Measurements from ENCODE around the gene TNFSF15.

The TNFSF15 gene

DNA sequence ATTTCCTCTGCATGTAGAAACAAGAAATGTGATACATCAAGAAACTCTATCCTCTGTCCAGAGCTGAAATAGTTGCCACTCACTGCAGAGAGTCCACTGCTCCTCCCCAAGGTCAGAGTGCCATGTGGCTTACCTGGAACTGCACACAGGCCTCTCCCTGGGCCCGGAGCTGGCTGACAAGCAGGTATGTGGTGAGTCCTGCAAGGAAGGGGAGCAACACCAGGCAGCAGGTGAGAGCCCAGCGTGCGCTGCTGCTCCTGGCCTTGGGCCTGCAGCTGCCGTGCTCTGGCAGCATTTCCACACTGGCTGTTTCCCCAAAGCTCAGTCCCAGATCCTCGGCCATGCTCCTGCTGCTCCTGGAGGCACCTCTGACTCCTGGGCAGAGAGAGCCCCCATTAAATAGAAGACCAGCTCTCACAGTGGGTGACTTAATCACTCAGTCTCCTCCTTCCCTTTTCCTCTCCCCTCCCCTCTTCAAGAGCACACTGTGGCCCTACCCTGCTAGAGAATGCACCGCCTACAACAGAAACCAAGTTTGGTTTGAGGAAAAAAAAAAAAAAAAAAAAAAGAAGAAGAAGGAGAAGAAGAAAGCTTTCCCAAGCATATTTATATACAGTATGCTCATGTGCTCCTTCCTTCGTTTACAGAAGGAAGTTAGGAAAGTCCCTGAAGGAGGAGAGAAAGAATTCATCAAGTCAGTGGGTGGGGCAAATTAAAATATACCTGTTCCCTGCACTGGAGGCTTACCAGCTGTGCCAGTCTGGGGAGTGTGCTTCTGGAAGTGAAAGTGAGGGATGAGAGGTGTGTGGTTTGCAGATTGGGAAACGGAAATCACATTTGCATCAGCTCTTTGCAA is at the start of gene TNFSF15:
TSS of gene TNFSF15 (minus strand) at position 370 of the 856 bp plus-strand sequence. CDS start at position 343, 27 bp downstream.
- in situ Hi-C loops (cut with HindIII; ENCODE audit: low pct_ligation_motif_present, low pct_unique_long_range_greater_than_20kb, low sequenced_read_pairs): no loop called here
- no peak for DNase-seq

DNA sequence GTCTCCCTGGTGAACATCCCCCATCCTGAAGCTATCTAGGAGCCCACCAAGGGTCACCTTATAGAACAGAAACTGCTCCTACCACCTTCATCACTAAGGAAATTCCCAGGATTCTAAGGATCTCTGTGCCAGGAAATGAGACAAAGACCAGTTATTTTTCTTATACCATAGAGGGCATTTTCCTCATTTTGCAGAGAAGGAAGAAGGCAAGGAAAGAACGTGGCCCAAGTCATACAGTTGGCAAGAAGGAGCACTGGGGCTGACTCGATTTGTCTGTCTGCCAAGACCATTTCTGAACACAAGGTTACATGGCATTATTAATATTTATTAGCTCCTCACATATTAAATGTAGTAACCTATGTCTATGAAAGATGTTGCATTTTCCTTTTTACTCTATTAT is 49.6 kb upstream of the TNFSF15 start:
- in situ Hi-C loops (cut with HindIII; ENCODE audit: low pct_ligation_motif_present, low pct_unique_long_range_greater_than_20kb, low sequenced_read_pairs): no loop called here
- no peak for DNase-seq

DNA sequence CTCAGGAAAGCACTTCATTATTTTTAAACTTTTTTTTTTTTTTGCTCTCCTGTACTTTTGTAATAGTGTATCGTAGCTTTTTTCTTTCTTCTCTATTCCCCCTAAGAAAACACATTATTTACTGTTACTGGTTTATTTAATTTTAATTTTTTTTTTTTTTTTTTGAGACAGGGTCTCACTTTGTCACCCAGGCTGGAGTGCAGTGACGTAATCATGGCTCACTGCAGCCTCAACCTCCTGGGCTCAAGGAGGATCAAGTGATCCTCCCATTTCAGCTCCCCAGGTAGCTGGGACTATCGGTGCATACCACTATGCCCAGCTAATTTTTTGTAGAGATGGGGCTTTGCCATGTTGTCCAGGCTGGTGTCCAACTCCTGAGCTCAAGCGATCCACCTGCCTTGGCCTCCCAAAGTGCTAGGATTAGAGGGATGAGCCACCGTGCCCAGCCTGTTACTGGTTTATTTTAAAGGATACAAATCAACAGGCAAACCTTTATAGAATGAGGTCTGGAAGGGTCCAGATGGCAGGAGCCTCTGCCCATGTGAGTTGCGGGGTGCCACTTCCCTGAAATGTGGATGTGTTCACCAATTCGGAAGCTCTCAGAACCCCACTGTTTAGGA is 49.0 kb upstream of the TNFSF15 start:
- no peak for DNase-seq
- in situ Hi-C loops (cut with HindIII; ENCODE audit: low pct_ligation_motif_present, low pct_unique_long_range_greater_than_20kb, low sequenced_read_pairs): no loop called here

DNA sequence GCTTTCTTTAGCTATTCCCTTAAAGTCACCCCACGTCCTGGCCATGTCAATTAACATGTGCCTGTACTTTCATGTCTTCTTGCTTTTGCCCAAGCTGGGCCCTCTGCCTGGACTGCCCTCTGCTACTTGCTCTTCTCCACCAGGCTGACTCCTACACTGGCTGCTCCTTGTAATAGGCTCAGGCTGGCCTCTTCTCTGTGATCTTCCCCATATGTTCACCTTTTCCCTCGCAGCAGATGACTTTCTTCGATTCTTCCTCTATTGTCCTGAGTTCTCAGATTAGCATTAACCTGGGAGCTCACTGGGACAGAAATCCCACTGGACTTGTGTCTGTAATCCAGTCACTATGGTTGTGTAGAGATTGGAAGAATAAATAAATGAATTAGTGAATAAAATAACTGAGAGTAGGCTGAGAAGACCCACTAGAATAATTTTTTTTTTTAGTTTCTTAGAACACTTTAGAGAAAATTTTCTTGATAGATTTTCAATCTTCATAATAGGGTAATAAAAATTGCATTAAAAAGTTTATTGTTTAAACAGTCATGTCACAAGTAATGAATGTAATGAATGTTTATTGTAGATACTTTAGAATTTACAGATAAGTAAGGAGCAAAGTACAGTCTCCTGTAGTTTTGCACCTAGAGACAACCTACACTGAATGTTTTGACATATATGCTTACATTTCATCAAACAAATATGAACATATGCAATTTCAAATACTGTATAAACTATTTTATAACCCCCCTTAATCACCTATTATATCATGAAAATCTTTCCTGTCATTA is 47.4 kb upstream of the TNFSF15 start:
- no peak for DNase-seq
- in situ Hi-C loops (cut with HindIII; ENCODE audit: low pct_ligation_motif_present, low pct_unique_long_range_greater_than_20kb, low sequenced_read_pairs): no loop called here

DNA sequence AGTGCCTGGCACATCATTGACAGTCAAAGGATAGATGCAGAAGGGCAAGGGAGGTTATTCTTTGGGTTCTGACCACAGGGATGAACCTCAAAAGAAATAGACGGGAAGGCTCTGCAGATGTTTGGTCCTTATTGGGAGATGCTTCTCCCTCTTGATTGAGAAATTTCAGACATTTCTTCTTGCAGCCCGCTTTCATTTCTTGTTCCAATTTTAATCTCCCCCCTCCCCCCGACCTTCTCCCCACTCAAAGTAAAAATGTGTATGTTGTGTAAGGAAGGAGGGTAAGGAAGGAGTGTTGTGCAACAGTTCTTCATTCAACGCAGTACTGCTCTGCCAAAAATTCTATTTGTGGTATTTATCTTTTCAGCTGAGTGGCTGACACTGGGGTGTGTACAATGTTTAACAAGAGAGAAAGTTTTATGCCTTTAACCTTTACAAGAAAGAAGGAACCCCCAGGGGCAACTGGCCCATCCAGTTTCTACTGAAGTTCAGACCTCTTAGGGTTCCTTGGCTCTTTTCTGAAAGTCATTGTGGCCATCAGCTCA is 46.3 kb upstream of the TNFSF15 start:
- in situ Hi-C loops (cut with HindIII; ENCODE audit: low pct_ligation_motif_present, low pct_unique_long_range_greater_than_20kb, low sequenced_read_pairs): no loop called here

DNA sequence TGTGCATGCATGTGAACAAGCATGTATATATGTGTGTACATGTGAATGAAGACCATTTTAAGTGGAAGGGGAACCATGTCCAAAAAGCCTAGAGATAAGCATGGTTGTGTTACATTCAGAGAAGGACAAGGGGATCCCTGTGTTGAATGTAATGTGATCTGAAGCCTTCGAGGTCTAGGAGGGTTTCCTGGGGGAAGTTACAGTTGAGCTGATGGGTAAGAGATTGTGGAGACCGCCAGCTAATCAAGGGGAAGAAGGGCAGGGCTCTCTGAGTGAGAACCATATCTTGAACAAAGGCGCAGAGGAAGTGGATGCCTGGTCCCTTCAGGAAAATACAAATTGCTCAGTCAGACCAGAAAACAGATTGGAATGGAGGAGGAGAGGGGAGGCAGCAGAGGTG is 45.5 kb upstream of the TNFSF15 start:
- in situ Hi-C loops (cut with HindIII; ENCODE audit: low pct_ligation_motif_present, low pct_unique_long_range_greater_than_20kb, low sequenced_read_pairs): no loop called here
- no peak for DNase-seq

More for the DNA sequence above, 46.3 kb upstream of the TNFSF15 start:
- DNase-seq: no peak

DNA sequence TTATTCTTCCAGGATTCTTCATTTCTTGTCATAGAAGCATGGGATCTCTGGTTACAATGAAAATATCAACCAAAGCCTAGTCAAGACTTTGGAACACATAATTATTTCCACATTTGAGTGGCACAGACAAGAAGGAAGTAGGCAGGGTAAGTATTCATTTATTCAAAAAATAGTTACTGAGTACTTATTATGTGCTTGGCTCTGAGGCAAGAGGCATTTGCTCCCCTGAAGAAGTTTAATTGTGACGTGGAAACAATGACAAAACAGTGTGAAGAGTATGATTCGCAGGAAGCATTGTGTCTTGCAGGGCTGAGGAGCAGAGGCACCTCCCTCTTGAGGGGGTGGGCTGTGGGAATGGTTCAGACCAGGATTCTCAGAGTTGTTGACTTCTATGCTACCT is 45.0 kb upstream of the TNFSF15 start:
- in situ Hi-C loops (cut with HindIII; ENCODE audit: low pct_ligation_motif_present, low pct_unique_long_range_greater_than_20kb, low sequenced_read_pairs): no loop called here
- DNase-seq: no peak

DNA sequence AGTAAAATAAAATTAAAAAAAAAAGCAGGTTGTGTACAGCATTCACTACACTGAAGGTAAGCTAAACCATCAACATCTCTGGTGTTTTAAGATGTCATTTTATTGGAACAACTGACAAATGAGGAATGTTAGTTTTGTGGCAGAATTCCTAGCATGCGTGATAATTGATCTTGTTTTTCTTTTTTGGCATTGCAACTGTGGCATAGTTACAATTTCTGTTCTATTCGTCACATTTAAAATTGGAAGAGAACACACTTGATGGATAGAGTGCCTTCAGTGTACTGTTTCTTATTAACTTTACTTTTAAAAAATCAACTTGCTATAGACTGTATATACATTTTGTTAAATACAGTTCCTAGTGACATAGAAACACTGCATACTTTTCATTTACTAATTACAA is 43.6 kb upstream of the TNFSF15 start:
- in situ Hi-C loops (cut with HindIII; ENCODE audit: low pct_ligation_motif_present, low pct_unique_long_range_greater_than_20kb, low sequenced_read_pairs): no loop called here
- DNase-seq: no peak

DNA sequence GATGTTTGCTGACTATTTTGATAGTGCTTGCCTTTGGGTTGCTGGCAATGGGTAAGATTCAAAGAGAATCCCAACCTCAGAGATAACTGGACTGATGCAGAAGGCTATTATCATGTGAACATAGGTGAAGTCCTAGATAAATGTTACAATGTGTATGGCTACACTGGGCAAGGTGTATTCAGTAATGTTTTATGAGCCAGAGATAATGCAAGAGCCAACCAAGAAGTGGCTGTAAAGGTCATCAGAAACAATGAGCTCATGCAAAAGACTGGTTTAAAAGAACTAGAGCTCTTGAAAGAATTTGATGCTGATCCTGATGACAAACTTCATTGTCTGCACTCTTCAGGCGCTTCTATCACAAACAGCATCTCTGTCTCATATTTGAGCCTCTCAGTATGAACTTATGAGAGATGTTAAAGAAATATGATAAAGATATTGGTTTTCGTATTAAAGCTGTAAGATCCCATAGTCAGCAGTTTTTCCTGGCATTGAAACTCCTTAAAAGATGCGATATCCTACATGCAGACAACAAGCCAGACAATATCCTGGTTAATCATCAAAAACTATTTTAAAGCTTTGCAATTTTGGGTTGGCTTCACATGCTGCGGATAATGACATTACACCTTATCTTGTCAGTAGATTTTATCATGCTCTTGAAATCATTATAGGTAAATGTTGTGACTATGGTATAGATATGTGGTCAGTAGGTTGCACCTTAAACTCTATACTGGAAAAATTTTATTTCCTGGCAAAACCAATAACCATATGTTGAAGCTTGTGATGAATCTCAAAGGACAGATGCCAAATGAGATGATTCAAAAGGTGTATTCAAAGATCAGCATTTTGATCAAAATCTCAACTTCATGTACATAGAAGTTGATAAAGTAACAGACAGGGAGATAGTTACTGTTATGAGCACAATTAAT is 41.9 kb upstream of the TNFSF15 start:
- in situ Hi-C loops (cut with HindIII; ENCODE audit: low pct_ligation_motif_present, low pct_unique_long_range_greater_than_20kb, low sequenced_read_pairs): no loop called here
- DNase-seq: no peak

DNA sequence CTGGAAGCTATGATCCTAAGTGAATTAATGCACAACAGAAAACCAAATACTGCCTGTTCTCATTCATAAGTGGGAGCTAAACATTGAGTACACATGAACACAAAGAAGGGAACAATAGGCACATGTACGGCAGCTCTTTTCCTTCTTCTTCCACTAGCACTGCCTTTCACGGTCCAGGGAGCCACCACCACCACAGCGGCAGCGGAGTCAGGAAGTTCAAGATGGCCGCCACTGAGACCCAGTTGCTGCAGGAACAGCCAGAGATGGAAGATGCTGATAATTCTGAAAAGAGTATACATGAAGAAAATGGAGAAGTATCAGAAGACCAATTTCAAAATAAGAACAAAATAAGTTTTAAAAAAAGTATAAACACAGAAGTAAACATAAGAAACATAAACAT is 39.5 kb upstream of the TNFSF15 start:
- in situ Hi-C loops (cut with HindIII; ENCODE audit: low pct_ligation_motif_present, low pct_unique_long_range_greater_than_20kb, low sequenced_read_pairs): no loop called here
- DNase-seq: no peak

DNA sequence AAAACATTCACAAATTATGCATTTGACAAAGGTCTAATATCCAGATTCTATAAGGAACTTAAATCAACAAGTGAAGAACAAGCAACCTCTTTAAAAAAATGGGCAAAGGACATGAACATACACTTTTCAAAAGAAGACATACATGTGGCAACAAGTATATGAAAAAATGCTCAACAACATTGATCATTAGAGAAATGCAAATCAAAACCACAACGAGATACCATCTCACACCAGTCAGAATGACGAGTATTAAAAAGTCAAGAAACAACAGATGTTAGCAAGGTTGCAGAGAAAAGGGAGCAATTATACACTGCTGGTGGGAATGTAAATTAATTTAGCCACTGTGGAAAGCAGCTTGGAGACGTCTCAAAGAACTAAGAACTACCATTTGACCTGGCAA is 38.9 kb upstream of the TNFSF15 start:
- in situ Hi-C loops (cut with HindIII; ENCODE audit: low pct_ligation_motif_present, low pct_unique_long_range_greater_than_20kb, low sequenced_read_pairs): no loop called here
- no peak for DNase-seq

DNA sequence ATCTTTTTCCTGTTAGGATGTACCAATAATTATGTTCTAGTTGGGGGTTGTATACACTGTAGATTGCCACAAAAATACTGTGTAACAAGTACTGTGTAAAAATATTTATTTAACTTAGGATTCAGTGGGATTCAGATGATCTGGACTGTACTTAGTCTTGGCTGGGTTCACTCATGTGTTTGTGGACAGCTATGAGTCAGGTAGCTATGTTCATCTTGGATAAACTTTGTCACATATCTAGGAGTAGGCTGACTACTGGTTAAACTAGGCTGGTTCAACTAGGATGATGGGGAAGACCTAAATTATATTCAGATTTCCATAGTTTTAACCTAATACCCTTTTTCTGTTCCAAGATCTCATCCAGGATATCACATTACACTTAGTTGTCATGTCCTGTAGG is 32.1 kb upstream of the TNFSF15 start:
- no peak for DNase-seq
- in situ Hi-C loops (cut with HindIII; ENCODE audit: low pct_ligation_motif_present, low pct_unique_long_range_greater_than_20kb, low sequenced_read_pairs): no loop called here

DNA sequence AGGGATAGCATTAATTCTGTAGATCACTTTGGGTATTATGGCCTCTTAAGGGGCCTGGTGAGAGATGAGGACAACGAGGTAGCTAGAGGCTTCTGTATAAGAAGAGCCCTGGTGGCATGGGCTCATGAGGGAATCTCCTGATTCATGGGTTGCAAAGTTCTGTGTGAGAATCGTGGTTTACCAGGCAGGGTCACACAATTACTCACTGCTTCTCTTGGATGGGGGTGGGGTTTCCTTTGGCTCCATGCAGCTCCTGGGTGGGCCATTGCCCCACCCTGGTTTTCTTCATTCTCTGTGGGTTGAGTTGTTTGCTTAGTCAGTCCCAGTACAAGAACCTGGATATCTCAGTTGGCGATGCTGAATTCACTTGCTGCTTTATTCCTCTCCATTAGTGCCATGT is 30.9 kb upstream of the TNFSF15 start:
- DNase-seq: no peak
- in situ Hi-C loops (cut with HindIII; ENCODE audit: low pct_ligation_motif_present, low pct_unique_long_range_greater_than_20kb, low sequenced_read_pairs): no loop called here

DNA sequence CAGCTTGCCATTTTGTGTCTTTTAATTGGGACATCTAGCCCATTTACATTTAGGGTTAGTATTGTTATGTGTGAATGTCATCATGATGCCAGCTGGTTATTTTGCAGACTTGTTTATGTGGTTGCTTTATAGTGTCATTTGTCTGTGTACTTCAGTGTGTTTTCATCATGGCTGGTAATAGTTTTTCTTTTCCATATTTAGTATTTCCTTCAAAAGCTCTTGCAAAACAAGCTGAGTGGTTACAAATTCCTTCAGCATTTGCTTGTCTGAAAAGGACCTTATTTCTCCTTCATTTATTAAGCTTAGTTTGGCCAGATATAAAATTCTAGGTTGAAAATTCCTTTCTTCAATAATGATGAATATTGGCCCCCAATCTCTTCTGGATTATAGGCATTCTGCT is 28.5 kb upstream of the TNFSF15 start:
- in situ Hi-C loops (cut with HindIII; ENCODE audit: low pct_ligation_motif_present, low pct_unique_long_range_greater_than_20kb, low sequenced_read_pairs): no loop called here
- no peak for DNase-seq

DNA sequence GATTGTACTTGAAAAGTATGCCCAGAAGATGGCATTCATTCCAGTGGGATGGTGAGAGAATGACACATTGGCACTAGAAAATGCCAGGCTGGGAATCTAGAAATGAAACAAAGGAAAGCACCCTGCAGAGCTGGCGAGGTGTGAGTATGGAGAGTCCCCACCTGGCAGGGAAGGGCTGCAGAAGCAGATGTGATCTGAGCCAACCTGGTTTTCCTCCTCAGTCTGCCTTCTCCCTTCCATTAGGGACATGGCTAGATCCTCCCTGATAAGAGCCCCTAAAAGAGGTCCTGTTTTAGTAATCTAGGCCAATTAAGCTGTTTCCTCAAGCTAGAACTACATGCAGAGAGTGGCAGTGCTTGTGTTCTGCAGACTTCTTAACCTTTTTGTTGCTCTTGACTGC is 24.7 kb upstream of the TNFSF15 start:
- in situ Hi-C loops (cut with HindIII; ENCODE audit: low pct_ligation_motif_present, low pct_unique_long_range_greater_than_20kb, low sequenced_read_pairs): no loop called here
- DNase-seq: no peak

DNA sequence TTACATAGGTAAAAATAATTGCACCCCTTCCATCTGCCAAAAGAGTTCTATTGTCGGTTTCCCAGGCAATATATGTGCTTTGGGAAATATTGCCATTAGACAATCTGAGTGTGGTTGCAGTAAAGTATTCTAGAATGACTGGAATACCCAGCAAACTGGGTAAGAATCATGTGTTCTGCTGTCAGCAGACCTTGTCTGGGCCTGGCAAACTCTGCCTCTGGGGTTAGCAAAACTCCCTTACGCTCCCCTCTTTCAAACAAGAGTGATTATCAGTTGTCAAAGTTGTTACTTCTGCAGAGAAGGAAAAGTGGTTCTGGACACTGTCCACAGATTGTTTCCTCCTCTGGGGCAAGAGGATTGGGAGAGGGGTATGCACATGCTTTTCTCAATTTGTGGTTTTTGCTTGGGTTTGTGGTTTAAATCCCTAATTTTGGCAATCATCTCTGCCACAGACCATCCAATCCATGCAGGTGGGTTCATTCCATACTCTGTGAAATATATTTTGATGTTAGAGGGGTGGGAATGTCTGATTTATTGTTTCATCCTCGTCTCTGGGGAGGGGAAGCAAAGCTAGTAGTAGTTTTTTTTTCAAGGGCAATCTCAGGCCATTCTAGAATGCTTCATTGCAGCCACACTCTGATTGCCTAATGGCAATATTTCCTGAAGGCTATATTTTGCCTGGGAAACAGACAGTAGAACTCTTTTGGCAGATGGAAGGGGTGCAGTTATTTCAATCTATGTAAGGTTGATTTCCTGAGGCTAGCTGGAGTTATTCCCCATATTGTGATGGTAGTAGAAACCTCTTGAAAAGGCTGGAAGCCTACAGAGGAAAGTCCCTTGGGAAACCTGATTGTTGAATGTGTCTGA is 24.0 kb upstream of the TNFSF15 start:
- in situ Hi-C loops (cut with HindIII; ENCODE audit: low pct_ligation_motif_present, low pct_unique_long_range_greater_than_20kb, low sequenced_read_pairs): no loop called here
- no peak for DNase-seq

DNA sequence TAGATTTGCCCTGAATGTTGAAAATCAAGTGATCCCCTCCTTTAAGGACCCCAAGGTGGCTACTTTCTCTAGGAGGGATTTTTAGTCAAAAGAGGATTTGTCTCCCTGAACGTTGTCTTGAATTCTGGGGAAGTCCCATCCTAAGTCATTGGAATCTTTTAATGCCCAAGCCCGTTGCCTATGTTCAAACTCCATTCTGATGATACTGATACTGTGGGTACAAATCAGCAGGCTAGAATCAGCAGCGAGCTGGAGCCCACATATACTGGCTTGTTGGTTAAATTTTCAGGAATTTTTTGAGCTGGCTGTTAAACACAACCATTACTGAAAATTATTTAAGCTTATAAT is 22.4 kb upstream of the TNFSF15 start:
- no peak for DNase-seq
- in situ Hi-C loops (cut with HindIII; ENCODE audit: low pct_ligation_motif_present, low pct_unique_long_range_greater_than_20kb, low sequenced_read_pairs): no loop called here

All from ACHN (cell line).